H4 (cell line): ENCODE data around the gene XYLB. TPM values are rescaled to one million over a fixed set of nuclear protein-coding genes. Genes with fewer than 3 reads are reported as not detected.
A peak's percentile ranks its signal among the peaks of the same experiment; 100 is the strongest.

Experiments used
- DNase-seq: peaks from one replicate; pipeline ENCODE4 v3.0.0-alpha.2; 2015; ENCODE audit warnings: low spot score
- total RNA-seq: library from RNA; depleted of rRNA; stranded (reverse); fragments of >200 nt; shearing (Covaris generic); gene quantifications from 2 replicates; pipeline ENCODE4 v1.2.3, GENCODE V29; 2014; rRNA removed

XYLB gene
- total RNA-seq, 1 experiment from 2014 or later = 1.3 TPM

GRCh38 chr3:38454884-38455638 lies 108.5 kb downstream of the XYLB start:
- DNase-seq = peak; percentile 34

- DNase-seq = no peak
These were observed 109.2 kb downstream of the XYLB start for GRCh38 chr3:38455639-38456430.

- DNase-seq = no peak
These were observed 110.8 kb downstream of the XYLB start for GRCh38 chr3:38457111-38458003.

GRCh38 chr3:38458796-38459498 lies 112.4 kb downstream of the XYLB start:
- DNase-seq = peak; percentile 79

- no peak for DNase-seq
These were observed 113.0 kb downstream of the XYLB start for GRCh38 chr3:38459499-38460048.

- DNase-seq = no peak
These were observed 114.0 kb downstream of the XYLB start for GRCh38 chr3:38460377-38461270.

Other genes with a start within 250 kb of the XYLB start
- 2.5 and 5.7 TPM in 2 replicates for gene ACAA1, start 209.7 kb upstream of the XYLB start, total RNA-seq
- gene MYD88, start 208.1 kb upstream of the XYLB start, total RNA-seq = 3.8 and 15.2 TPM in 2 replicates
- 11.6 and 13.7 TPM in 2 replicates for gene OXSR1, start 181.2 kb upstream of the XYLB start, total RNA-seq
- gene SLC22A13, start 81.0 kb upstream of the XYLB start, total RNA-seq = 0.10 TPM in 1 of 2 replicates, not detected in the other
- not detected in 2 replicates for gene SLC22A14, start 64.5 kb upstream of the XYLB start, total RNA-seq
- 0.74 and 1.3 TPM in 2 replicates for gene ACVR2B, start 107.1 kb downstream of the XYLB start, total RNA-seq
- 8.7 and 11.1 TPM in 2 replicates for gene EXOG, start 149.6 kb downstream of the XYLB start, total RNA-seq